SK-N-SH (cell line): ENCODE results near the gene ADAMTS17. TPM values are rescaled to one million over a fixed set of nuclear protein-coding genes. Genes with fewer than 3 reads are reported as not detected.

ENCODE experiments used
- CTCF ChIA-PET: fragments of 300-600, 350-600 bp; formaldehyde crosslinking; extraction: SDS; loops from one replicate; lab custom pipeline; 2021; lab: Yijun Ruan, JAX
- POLR2A ChIA-PET: fragments of 350-600 bp; sonication (Branson Sonifier 250); formaldehyde crosslinking; extraction: SDS; loops from one replicate; lab custom pipeline; 2020; ENCODE audit warnings: antibody characterized with exemption, inconsistent platforms; lab: Yijun Ruan, JAX
- DNase-seq: peaks from one replicate; pipeline ENCODE4 v3.0.0; 2012
- H2AFZ ChIP-seq: fragments of 200-600 bp; sonication (generic); 2 replicates; pipeline ENCODE4 v1.8.1; 2016; ENCODE audit warnings: antibody characterized with exemption, mild to moderate bottlenecking, low read depth
- H3F3A ChIP-seq: fragments of 200-600 bp; sonication (generic); replicated peaks from 2 replicates; pipeline ENCODE3; 2016; ENCODE audit warnings: antibody characterized with exemption, mild to moderate bottlenecking; ENCODE audit not compliant: insufficient read depth
- H3K27ac ChIP-seq, 2 experiments: fragments of 200-500 bp in 1 of 2; fragments of 200-600 bp in 1 of 2; sonication (Bioruptor generic) in 1 of 2; sonication (generic), shearing (Covaris generic) in 1 of 2; 2 replicates each; pipeline versions ENCODE4 v1.5.1 to v1.6.1; 2014 to 2016; ENCODE audit warnings: low read depth in 2 of 2, inconsistent platforms in 1 of 2, low read length in 1 of 2, mild to moderate bottlenecking in 1 of 2, mixed read lengths in 1 of 2
- H3K27me3 ChIP-seq: fragments of 200-600 bp; sonication (generic), shearing (Covaris generic); 2 replicates; pipeline ENCODE4 v1.6.1; 2016; ENCODE audit warnings: mixed run types; ENCODE audit not compliant: insufficient read depth
- H3K36me3 ChIP-seq, 2 experiments: fragments of 200-500 bp in 1 of 2; fragments of 200-600 bp in 1 of 2; sonication (Bioruptor generic) in 1 of 2; sonication (generic) in 1 of 2; replicated peaks in 1 of 2; 2 replicates each; pipeline versions ENCODE3 to v1.5.1; 2014 to 2016; ENCODE audit warnings: low read length in 1 of 2, mild to moderate bottlenecking in 1 of 2; ENCODE audit not compliant: insufficient read depth in 2 of 2, control insufficient read depth in 1 of 2
- H3K4me1 ChIP-seq, 2 experiments: fragments of 200-500 bp in 1 of 2; fragments of 200-600 bp in 1 of 2; sonication (Bioruptor generic) in 1 of 2; sonication (generic), shearing (Covaris generic) in 1 of 2; 2 replicates each; pipeline versions ENCODE4 v1.5.1 to v1.6.1; 2014 to 2016; ENCODE audit warnings: low read depth in 1 of 2, low read length in 1 of 2, mixed run types in 1 of 2; ENCODE audit not compliant: insufficient read depth in 2 of 2, control insufficient read depth in 1 of 2
- H3K4me2 ChIP-seq: fragments of 200-600 bp; sonication (generic), shearing (Covaris generic); 2 replicates; pipeline ENCODE4 v1.6.1; 2017; ENCODE audit warnings: mixed run types
- H3K4me3 ChIP-seq, 2 experiments: fragments of 200-500 bp in 1 of 2; fragments of 200-600 bp in 1 of 2; sonication (Bioruptor generic) in 1 of 2; sonication (generic), shearing (Covaris generic) in 1 of 2; 2 replicates each; pipeline versions ENCODE4 v1.5.1 to v1.8.1; 2014 to 2016; ENCODE audit warnings: low read depth in 2 of 2, inconsistent platforms in 1 of 2, low read length in 1 of 2, mild to moderate bottlenecking in 1 of 2, mixed read lengths in 1 of 2, moderate library complexity in 1 of 2
- H3K79me2 ChIP-seq: fragments of 200-600 bp; sonication (generic); 2 replicates; pipeline ENCODE4 v1.8.1; 2017; ENCODE audit warnings: mild to moderate bottlenecking; ENCODE audit not compliant: insufficient read depth
- H3K9ac ChIP-seq: fragments of 200-600 bp; sonication (generic); 2 replicates; pipeline ENCODE4 v1.6.1; 2017; ENCODE audit warnings: mixed run types
- H3K9me2 ChIP-seq: fragments of 200-600 bp; sonication (generic); 2 replicates; pipeline ENCODE4 v1.6.1; 2017; ENCODE audit warnings: mixed run types
- H3K9me3 ChIP-seq: fragments of 200-600 bp; sonication (generic); 2 replicates; pipeline ENCODE4 v1.6.1; 2017; ENCODE audit warnings: mixed run types, mild to moderate bottlenecking, moderate library complexity
- H4K20me1 ChIP-seq: fragments of 200-600 bp; sonication (generic); 2 replicates; pipeline ENCODE4 v1.6.1; 2017; ENCODE audit warnings: mild to moderate bottlenecking, mixed run types; ENCODE audit not compliant: insufficient read depth
- CHD2 ChIP-seq: fragments of 150-350 bp; IDR thresholded peaks from 2 replicates; pipeline ENCODE4 v1.6.1; 2018; ENCODE audit warnings: low read length; ENCODE audit not compliant: partially characterized antibody
- EP300 ChIP-seq, 2 experiments: IDR thresholded peaks; 2 replicates each; pipeline versions ENCODE4 v1.4.0 to v1.6.1; 2012; ENCODE audit warnings: borderline replicate concordance in 1 of 2, low read depth in 1 of 2, low read length in 1 of 2
- EZH2phosphoT487 ChIP-seq: fragments of 200-600 bp; sonication (generic); IDR thresholded peaks from 2 replicates; pipeline ENCODE4 v1.6.1; 2017; ENCODE audit warnings: low read depth, mixed run types, mild to moderate bottlenecking, antibody characterized with exemption, moderate library complexity, borderline replicate concordance
- FOSL2 ChIP-seq: IDR thresholded peaks from 2 replicates; pipeline ENCODE4 v1.4.0; 2012; ENCODE audit warnings: low read depth, mild to moderate bottlenecking, moderate library complexity, borderline replicate concordance
- POLR2AphosphoS5 ChIP-seq: IDR thresholded peaks from 2 replicates; pipeline ENCODE4 v1.6.1; 2012; ENCODE audit warnings: low read depth, low read length
- RAD21 ChIP-seq: IDR thresholded peaks from 2 replicates; pipeline ENCODE4 v1.6.1; 2012; ENCODE audit warnings: mild to moderate bottlenecking, low read length
- RXRA ChIP-seq: IDR thresholded peaks from 2 replicates; pipeline ENCODE4 v1.4.0; 2012; ENCODE audit warnings: low read depth, mild to moderate bottlenecking, borderline replicate concordance
- TCF12 ChIP-seq: IDR thresholded peaks from 2 replicates; pipeline ENCODE4 v1.4.0; 2012
- WGBS: methylation state at CpG from one replicate; pipeline ENCODE4 v1.1.6; 2017; ENCODE audit warnings: low lambda C conversion rate; 5-methylcytosine and 5-hydroxymethylcytosine counted together
- polyA plus RNA-seq, 3 experiments: library from polyadenylated mRNA; depleted of rRNA; stranded (reverse); fragments of >200 nt; gene quantifications; 2 replicates each; pipeline ENCODE4 v1.2.3, GENCODE V29; 2012
- TF ChIP-seq, protein P1 (sequence below): fragments of 150-350 bp; IDR thresholded peaks from 2 replicates; pipeline ENCODE4 v1.6.1; 2017; ENCODE audit warnings: antibody characterized with exemption, low read length, low read depth, borderline replicate concordance
- TF ChIP-seq, protein P2 (sequence below): IDR thresholded peaks from 2 replicates; pipeline ENCODE4 v1.4.0; 2012; ENCODE audit warnings: low read depth, borderline replicate concordance
- TF ChIP-seq, protein P3 (sequence below): IDR thresholded peaks from 2 replicates; pipeline ENCODE4 v1.4.0; 2012; ENCODE audit warnings: low read depth, borderline replicate concordance
- TF ChIP-seq, protein P4 (sequence below): fragments of 200-600 bp; sonication (generic); IDR thresholded peaks from 2 replicates; pipeline ENCODE4 v1.6.1; 2017; ENCODE audit warnings: antibody characterized with exemption, mild to moderate bottlenecking, moderate library complexity

Gene ADAMTS17
- polyA plus RNA-seq, 1 of the 3 experiments (the other 2 are of a cell fraction), result not detected

DNA sequence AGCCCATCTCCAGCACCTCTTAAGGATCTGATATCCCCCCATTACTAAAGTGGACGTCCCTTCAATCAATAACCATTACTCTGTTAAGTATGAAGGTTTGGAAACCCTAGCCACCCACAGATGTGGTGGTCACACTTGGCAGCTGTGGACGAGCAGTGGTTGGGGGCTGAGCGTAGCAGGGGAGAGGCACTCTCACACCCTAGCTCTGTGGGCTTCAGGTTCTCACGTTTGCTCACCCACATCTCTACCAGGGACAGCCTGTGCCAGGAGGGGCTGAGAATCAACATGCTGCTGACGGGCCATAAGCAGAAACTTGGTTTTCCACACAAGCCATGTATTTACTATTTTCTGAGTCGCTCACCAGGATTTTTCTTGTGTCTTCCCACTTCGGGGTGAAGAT lies 287.2 kb downstream of the ADAMTS17 start:
- H2AFZ ChIP-seq, result no peak overlapping the region
- WGBS, result 10% methylated on average over 7 of the region's 7 CpGs
- no peaks in the 10 kb centered on the region for H3K9me2 ChIP-seq
- H4K20me1 ChIP-seq, result no peaks in the 10 kb centered on the region
- no peak overlapping the region for H3K4me2 ChIP-seq
- no peak overlapping the region for H3K4me3 ChIP-seq
- no peaks in the 10 kb centered on the region; a peak in 1 of 4 replicates for H3K4me1 ChIP-seq
- CTCF ChIA-PET, result no interaction called here
- no peak overlapping the region for H3K9ac ChIP-seq
- TF ChIP-seq, protein P1, sequence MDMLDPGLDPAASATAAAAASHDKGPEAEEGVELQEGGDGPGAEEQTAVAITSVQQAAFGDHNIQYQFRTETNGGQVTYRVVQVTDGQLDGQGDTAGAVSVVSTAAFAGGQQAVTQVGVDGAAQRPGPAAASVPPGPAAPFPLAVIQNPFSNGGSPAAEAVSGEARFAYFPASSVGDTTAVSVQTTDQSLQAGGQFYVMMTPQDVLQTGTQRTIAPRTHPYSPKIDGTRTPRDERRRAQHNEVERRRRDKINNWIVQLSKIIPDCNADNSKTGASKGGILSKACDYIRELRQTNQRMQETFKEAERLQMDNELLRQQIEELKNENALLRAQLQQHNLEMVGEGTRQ, result no peak
- TF ChIP-seq RAD21 (no peak), RXRA (no peak), POLR2AphosphoS5 (no peak), FOSL2 (no peak), EZH2phosphoT487 (no peak)
- TF ChIP-seq, protein P2, sequence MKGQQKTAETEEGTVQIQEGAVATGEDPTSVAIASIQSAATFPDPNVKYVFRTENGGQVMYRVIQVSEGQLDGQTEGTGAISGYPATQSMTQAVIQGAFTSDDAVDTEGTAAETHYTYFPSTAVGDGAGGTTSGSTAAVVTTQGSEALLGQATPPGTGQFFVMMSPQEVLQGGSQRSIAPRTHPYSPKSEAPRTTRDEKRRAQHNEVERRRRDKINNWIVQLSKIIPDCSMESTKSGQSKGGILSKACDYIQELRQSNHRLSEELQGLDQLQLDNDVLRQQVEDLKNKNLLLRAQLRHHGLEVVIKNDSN, result no peak
- TF ChIP-seq, protein P3, sequence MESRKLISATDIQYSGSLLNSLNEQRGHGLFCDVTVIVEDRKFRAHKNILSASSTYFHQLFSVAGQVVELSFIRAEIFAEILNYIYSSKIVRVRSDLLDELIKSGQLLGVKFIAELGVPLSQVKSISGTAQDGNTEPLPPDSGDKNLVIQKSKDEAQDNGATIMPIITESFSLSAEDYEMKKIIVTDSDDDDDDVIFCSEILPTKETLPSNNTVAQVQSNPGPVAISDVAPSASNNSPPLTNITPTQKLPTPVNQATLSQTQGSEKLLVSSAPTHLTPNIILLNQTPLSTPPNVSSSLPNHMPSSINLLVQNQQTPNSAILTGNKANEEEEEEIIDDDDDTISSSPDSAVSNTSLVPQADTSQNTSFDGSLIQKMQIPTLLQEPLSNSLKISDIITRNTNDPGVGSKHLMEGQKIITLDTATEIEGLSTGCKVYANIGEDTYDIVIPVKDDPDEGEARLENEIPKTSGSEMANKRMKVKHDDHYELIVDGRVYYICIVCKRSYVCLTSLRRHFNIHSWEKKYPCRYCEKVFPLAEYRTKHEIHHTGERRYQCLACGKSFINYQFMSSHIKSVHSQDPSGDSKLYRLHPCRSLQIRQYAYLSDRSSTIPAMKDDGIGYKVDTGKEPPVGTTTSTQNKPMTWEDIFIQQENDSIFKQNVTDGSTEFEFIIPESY, result no peak
- TF ChIP-seq, all 33 proteins: peak for 0
- Histone ChIP-seq H3F3A (no peaks in the 10 kb centered on the region), H3K27ac (no peak overlapping the region), H3K9me3 (no peaks in the 10 kb centered on the region), H3K36me3 (no peaks in the 10 kb centered on the region), H3K79me2 (no peaks in the 10 kb centered on the region), H3K27me3 (no peaks in the 10 kb centered on the region)
- POLR2A ChIA-PET, result no interaction called here
- no peak for DNase-seq

DNA sequence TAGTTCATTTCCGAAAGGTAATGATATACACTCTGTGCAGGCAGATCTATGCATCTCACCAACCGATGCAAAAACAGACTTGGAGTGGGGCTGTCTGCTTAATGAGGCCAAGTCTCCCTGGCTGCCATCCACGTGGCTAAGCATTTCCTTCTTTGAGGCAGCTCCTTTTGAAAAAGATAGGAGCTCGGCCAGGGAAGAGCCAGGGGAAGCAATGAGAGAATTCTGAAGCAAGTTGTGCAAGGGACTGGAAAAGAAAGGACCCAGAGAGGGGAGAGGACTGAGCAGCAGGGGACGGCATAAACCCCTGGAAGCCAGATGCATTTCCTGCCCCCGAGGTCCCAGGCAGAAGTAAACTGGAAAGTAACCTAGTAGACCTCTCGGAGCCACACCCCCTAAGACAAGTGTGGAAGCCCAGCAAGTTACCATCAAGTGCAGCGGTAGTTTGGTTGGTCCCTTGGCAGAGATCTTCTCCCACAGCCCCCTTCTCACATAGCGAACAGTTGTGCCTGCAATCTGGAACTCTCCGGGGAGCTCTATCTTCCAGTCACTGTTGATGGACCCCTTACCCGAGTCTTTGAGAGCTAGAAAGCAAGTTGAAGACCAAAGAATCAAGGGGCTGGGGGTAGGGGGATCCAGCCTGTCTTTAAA lies 288.2 kb downstream of the ADAMTS17 start:
- WGBS, result 32% methylated on average over 10 of the region's 11 CpGs
- Histone ChIP-seq H3K9me2 (no peaks in the 10 kb centered on the region), H4K20me1 (no peaks in the 10 kb centered on the region), H3K27ac (no peak overlapping the region), H3K4me3 (no peak overlapping the region), H3K9me3 (no peaks in the 10 kb centered on the region), H3K36me3 (no peaks in the 10 kb centered on the region), H3K4me2 (no peak overlapping the region), H2AFZ (no peak overlapping the region), H3K4me1 (no peaks in the 10 kb centered on the region; a peak in 1 of 4 replicates), H3K27me3 (no peaks in the 10 kb centered on the region), H3K9ac (no peak overlapping the region), H3F3A (no peaks in the 10 kb centered on the region), H3K79me2 (no peaks in the 10 kb centered on the region)
- ChIA-PET POLR2A (no interaction called here), CTCF (no interaction called here)
- no peak for DNase-seq
- TF ChIP-seq EP300 (IDR thresholded peaks at IDR 0.05; ENCODE audit: borderline replicate concordance in 1 of 2, low read depth in 1 of 2, low read length in 1 of 2), result no peak
- TF ChIP-seq, protein P3, result no peak
- TF ChIP-seq, protein P1, result no peak
- TF ChIP-seq CHD2, result no peak
- TF ChIP-seq, protein P4, sequence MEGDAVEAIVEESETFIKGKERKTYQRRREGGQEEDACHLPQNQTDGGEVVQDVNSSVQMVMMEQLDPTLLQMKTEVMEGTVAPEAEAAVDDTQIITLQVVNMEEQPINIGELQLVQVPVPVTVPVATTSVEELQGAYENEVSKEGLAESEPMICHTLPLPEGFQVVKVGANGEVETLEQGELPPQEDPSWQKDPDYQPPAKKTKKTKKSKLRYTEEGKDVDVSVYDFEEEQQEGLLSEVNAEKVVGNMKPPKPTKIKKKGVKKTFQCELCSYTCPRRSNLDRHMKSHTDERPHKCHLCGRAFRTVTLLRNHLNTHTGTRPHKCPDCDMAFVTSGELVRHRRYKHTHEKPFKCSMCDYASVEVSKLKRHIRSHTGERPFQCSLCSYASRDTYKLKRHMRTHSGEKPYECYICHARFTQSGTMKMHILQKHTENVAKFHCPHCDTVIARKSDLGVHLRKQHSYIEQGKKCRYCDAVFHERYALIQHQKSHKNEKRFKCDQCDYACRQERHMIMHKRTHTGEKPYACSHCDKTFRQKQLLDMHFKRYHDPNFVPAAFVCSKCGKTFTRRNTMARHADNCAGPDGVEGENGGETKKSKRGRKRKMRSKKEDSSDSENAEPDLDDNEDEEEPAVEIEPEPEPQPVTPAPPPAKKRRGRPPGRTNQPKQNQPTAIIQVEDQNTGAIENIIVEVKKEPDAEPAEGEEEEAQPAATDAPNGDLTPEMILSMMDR, result no peak
- TF ChIP-seq TCF12, result no peak
